Activated naive CD4-positive, alpha-beta T cell (primary cell): Measurements from ENCODE around the gene RBM15B.

Experiments used
- DNase-seq, 4 experiments: peaks; one replicate each; lab custom pipeline; 2025; lab: John Stamatoyannopoulos, UW

Gene RBM15B

GRCh38 chr3:51391566-51392354 lies 675 bp downstream of the RBM15B start:
- DNase-seq = peak in 2 of 4 experiments; percentile 35 to 53

- no peak for DNase-seq
Observed at GRCh38 chr3:51392355-51393133, 1.5 kb downstream of the RBM15B start.

- DNase-seq = no peak
Observed at GRCh38 chr3:51393134-51393495, 2.0 kb downstream of the RBM15B start.

DNA sequence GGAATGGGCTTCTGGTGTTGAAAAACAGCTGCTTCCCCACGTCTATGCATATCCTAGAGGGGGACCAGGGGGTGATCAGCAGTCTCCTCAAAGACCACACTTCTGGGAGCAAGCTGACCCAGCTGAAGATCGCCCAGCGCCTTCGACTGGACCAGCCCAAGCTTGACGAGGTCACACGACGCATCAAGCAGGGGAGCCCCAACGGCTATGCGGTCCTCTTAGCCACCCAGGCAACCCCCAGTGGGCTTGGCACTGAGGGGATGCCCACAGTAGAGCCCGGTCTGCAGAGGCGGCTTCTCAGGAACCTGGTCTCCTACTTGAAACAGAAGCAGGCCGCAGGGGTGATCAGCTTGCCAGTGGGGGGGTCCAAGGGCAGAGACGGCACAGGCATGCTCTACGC lies 2.5 kb downstream of the RBM15B start:
- no peak for DNase-seq

GRCh38 chr3:51394541-51394940 lies 3.5 kb downstream of the RBM15B start:
- no peak for DNase-seq

DNA sequence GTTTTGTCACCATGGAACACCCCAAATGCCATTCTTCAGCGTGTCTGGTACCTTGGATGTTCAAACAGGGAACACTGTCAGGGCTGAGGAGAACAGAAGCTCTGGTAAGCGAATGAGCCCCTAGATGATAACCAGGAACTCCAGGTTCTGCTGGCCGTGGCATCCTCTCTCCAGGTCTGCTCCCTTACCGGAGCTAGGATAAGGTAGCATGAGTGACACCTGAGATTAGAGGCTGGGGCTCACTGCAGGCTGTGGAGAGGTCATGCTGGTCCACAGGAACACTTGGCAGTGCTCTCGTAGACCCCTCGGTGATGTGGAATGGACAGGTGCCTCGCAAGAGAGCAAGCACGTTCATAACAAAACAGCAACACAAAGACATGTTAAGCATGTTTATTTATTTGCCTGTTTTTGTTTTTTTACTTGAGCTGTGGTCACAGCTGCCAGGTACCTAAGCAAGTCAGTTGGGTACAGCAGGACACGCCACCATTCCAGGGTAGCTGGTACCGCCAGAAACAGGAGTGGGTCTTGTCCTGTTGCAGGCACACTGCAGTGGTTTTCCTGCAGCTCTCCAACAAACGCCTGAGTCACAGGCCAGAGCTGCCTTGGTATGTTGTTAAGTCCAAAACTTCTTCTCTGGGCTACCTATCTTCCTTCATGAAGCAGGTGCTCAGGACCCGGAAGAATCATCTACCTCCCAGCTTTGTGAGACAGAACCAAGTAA lies 4.6 kb downstream of the RBM15B start:
- no peak for DNase-seq

- DNase-seq = no peak
Observed at GRCh38 chr3:51396401-51396800, 5.3 kb downstream of the RBM15B start.

GRCh38 chr3:51397392-51397791 lies 6.3 kb downstream of the RBM15B start:
- DNase-seq = no peak

GRCh38 chr3:51398595-51399310 lies 7.7 kb downstream of the RBM15B start:
- no peak for DNase-seq

DNA sequence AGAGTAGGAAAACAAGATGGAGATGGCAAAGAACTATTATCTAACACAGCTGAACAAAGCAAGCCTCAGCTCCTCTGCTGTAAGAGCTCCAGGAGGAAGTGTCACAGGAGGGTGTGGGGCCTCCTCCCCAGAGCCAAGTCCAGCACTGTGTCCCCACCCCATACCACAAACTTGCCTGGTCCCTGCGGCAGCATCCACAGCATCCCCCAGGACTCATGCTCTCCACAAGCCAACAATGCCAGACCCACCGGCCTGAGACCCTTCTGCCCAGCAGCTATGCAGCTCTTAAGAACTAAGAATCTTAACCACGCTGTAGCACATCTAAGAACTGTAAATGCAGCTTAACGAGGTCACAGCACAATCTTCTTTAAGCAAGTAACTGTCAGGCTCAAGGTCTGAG lies 9.1 kb downstream of the RBM15B start:
- no peak for DNase-seq

DNA sequence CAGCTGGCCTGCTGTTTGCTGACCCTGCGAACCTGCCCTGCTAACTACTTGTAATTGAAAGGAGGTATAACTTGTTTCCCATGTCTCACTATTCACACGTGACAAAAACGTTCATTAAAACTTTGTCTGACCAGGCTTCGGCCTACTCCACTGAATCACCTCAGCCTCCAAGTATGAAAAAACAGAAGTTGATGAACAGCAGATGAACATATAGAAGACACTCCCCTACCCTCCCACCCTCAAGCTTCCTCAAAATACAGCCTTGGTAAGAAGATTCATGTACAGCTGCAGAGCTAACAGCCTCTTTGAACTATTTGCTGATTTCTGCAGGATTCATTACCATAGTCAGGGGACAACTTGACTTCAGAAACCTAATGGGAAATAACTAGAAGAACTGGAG lies 10.7 kb downstream of the RBM15B start:
- no peak for DNase-seq

DNA sequence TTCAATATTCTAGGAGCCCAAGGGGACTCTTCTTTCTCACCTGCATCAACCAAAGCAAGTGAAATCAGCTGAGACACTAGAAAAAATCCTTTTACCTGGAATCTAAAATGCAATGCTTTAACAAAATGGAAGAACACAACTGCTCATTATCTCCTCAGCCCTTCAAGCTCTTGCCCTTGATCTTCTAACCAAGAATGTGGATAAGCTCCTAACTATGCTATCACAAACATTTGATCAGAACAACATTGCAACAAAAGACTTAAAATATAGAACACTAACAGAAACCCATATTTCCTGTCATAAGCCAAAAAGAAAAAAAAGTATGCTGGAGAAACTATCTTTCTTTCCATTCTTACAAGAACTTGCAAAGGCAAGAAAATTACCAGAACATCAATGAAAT lies 12.6 kb downstream of the RBM15B start:
- no peak for DNase-seq

GRCh38 chr3:51408021-51408420 lies 16.9 kb downstream of the RBM15B start:
- DNase-seq = no peak

GRCh38 chr3:51408813-51409212 lies 17.7 kb downstream of the RBM15B start:
- no peak for DNase-seq

- DNase-seq = no peak
Observed at GRCh38 chr3:51422211-51422610, 31.1 kb downstream of the RBM15B start.

- no peak for DNase-seq
Observed at GRCh38 chr3:51426921-51427320, 35.8 kb downstream of the RBM15B start.

DNA sequence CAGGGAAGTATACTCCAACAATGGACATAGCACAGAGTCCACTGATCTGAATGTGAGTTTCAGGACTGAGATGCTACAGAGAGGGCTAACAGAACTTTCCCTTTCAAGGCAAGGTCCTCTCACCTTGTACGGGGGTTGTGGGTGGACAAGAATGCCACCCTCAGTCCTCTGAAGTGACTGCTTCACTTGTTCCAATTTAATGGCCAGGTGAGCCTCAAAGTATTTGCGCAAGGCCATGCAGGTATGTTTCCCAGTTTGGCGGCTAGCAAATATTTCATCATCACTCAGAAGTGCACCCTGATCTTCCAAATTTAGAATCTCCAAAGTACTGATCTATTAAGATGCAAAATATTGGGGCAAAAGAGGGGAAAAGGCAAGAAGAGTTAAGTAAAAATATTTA lies 38.1 kb downstream of the RBM15B start:
- no peak for DNase-seq

- DNase-seq = no peak
Observed at GRCh38 chr3:51434110-51434509, 43.0 kb downstream of the RBM15B start.

DNA sequence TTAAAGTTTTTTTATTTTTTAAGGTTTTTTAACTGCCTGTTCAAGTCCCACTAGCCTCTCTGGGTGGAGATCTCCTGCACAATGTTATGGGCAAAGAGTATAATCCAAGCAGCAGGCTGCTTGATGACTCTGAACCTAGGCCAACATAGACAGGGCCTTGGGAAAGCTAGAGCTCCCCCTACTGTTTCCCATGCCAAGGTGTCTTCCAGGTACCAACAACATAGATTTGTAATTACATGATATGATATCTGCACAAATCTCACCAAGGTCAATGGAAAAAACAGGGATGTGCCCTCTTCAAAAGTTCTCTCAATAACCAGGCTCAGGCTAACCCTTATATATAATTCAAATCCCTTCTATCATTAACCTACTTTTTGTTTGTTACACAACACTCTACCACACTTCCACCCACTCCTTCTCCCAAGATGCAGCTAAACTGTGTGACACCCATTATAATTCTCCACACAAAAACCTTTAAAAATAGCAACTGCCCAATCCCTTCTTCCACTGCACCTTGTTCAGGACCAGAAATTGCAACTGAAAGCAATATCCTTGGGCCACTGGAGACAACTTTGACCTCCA lies 43.8 kb downstream of the RBM15B start:
- DNase-seq = peak in 1 of 4 experiments; percentile 5

- no peak for DNase-seq
Observed at GRCh38 chr3:51436998-51437639, 46.0 kb downstream of the RBM15B start.
